Measurements from ENCODE around the gene LRGUK. TPM values are rescaled to one million over a fixed set of nuclear protein-coding genes. Genes with fewer than 3 reads are reported as not detected.

The LRGUK gene
- total and polyA plus RNA-seq, 2 experiments from 2014 or later: 2.4 to 7.1 TPM

GRCh38 chr7:134078991-134079390 lies 48.1 kb upstream of the LRGUK start:
- no peak overlapping the region for H3K4me3 Mint-ChIP-seq
- Histone ChIP-seq H2AFZ (no peak overlapping the region), H3K27ac (ENCODE audit: low read depth) (no peak overlapping the region), H3K4me2 (no peak overlapping the region), H3F3A (replicated peaks; ENCODE audit: low read depth) (no peaks in the 10 kb centered on the region), H3K36me3 (ENCODE audit: insufficient read depth) (peaks cover 4% of the 10 kb centered on the region; the same call in 1 of the 2 replicates), H3K27me3 (ENCODE audit: insufficient read depth) (no peaks in the 10 kb centered on the region), H3K4me3 (no peak overlapping the region), H4K20me1 (replicated peaks; ENCODE audit: insufficient read depth) (no peaks in the 10 kb centered on the region), H3K79me2 (replicated peaks; ENCODE audit: insufficient read depth) (no peaks in the 10 kb centered on the region), H3K9me2 (ENCODE audit: insufficient read depth) (0 out of 2 replicates have a peak, but pooled peaks cover 7% of the 10 kb centered on the region), H3K4me1 (ENCODE audit: insufficient read depth) (no peaks in the 10 kb centered on the region)
- ATAC-seq (no peak), DNase-seq (ENCODE audit: low spot score) (peak; percentile 11)
- peaks cover 18% of the 10 kb centered on the region for H3K9me3 Mint-ChIP-seq
- no peak overlapping the region for H3K27ac Mint-ChIP-seq
- peaks cover 5% of the 10 kb centered on the region; the same call in 1 of the 3 replicates for H3K4me1 Mint-ChIP-seq
- TF ChIP-seq ZNF331 (CRISPR knock-in tag; IDR thresholded peaks at IDR 0.05; ENCODE audit: low read depth) (no peak), REST (IDR thresholded peaks at IDR 0.05; ENCODE audit: unreplicated experiment) (peak; percentile 22)
- H3K36me3 Mint-ChIP-seq (ENCODE audit: low read depth): peaks cover 33% of the 10 kb centered on the region
- H3K27me3 Mint-ChIP-seq (ENCODE audit: insufficient read depth, low read depth, poor library complexity): peaks cover 2% of the 10 kb centered on the region

GRCh38 chr7:134081695-134082094 lies 45.4 kb upstream of the LRGUK start:
- H3K4me3 Mint-ChIP-seq: no peak overlapping the region
- no peak for ATAC-seq
- no peaks in the 10 kb centered on the region for H3F3A ChIP-seq (replicated peaks; ENCODE audit: low read depth)
- TF ChIP-seq REST (IDR thresholded peaks at IDR 0.05; ENCODE audit: unreplicated experiment) (no peak), JUNB (IDR thresholded peaks at IDR 0.05; ENCODE audit: unreplicated experiment) (no peak), ZNF114 (CRISPR knock-in tag; IDR thresholded peaks at IDR 0.05) (no peak), NANOG (IDR thresholded peaks at IDR 0.05; ENCODE audit: borderline replicate concordance) (no peak), ZNF462 (CRISPR knock-in tag; IDR thresholded peaks at IDR 0.05) (no peak), ZNF331 (CRISPR knock-in tag; IDR thresholded peaks at IDR 0.05; ENCODE audit: low read depth) (no peak)

More at GRCh38 chr7:134081695-134082094, 45.4 kb upstream of the LRGUK start:
- no peak overlapping the region for H3K27ac ChIP-seq (ENCODE audit: low read depth)
- H3K27me3 ChIP-seq (ENCODE audit: insufficient read depth): no peaks in the 10 kb centered on the region
- H3K27me3 Mint-ChIP-seq (ENCODE audit: insufficient read depth, low read depth, poor library complexity): no peaks in the 10 kb centered on the region
- H3K27ac Mint-ChIP-seq: no peak overlapping the region
- no peaks in the 10 kb centered on the region for H4K20me1 ChIP-seq (replicated peaks; ENCODE audit: insufficient read depth)
- H3K4me2 ChIP-seq: no peak overlapping the region
- no peak for DNase-seq (ENCODE audit: low spot score)
- peaks cover 21% of the 10 kb centered on the region for H3K36me3 Mint-ChIP-seq (ENCODE audit: low read depth)
- no peaks in the 10 kb centered on the region for H3K4me1 ChIP-seq (ENCODE audit: insufficient read depth)
- H3K36me3 ChIP-seq (ENCODE audit: insufficient read depth): no peaks in the 10 kb centered on the region; the same call in 1 of the 2 replicates
- H3K79me2 ChIP-seq (replicated peaks; ENCODE audit: insufficient read depth): no peaks in the 10 kb centered on the region
- H3K9me2 ChIP-seq (ENCODE audit: insufficient read depth): 0 out of 2 replicates have a peak, but pooled peaks cover 7% of the 10 kb centered on the region
- H3K4me1 Mint-ChIP-seq: peaks cover 5% of the 10 kb centered on the region; the same call in 1 of the 3 replicates
- no peak overlapping the region for H2AFZ ChIP-seq
- peaks cover 15% of the 10 kb centered on the region; the same call in 2 of the 3 replicates for H3K9me3 Mint-ChIP-seq
- H3K4me3 ChIP-seq: no peak overlapping the region
